ENCODE results near the gene ZC3H14.

ZC3H14 gene

GRCh38 chr14:88551980-88552431 lies 10.8 kb upstream of the ZC3H14 start:
- DNase-seq (ENCODE audit: low read depth in 2 of 2) = peak; percentile 32 to 38
- peak overlapping the region; percentile 73 to 82 for H3K4me3 ChIP-seq (replicated peaks in 1 of 2; ENCODE audit: low read depth in 2 of 2, low read length in 2 of 2)
- TF ChIP-seq CTCF (IDR thresholded peaks at IDR 0.05; ENCODE audit: low read depth, low read length) = no peak

DNA sequence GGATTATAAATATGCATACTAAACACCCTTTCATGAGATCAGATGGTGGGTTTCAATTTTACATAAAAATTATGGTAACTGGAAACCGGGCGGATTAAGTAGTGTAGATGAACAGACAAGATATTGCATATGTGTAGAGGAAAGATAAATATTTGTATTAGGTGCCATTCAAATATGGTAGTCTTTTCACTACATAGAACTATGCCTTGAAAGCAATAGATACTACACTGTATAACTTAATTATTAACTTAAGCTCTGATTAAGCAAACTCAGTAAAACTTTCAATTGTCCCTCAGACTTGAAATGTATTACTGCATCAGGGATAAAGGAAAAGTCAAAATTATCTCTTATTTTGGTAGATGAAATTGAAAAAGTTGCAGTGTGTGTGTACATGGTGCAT lies 10.0 kb upstream of the ZC3H14 start:
- TF ChIP-seq CTCF (IDR thresholded peaks at IDR 0.05; ENCODE audit: low read depth, low read length) = no peak
- DNase-seq (ENCODE audit: low read depth in 2 of 2) = no peak
- peak overlapping the region in 1 of 2 donors; percentile 73 for H3K4me3 ChIP-seq (replicated peaks in 1 of 2; ENCODE audit: low read depth in 2 of 2, low read length in 2 of 2)

- peak overlapping the region; percentile 63 to 73 for H3K4me3 ChIP-seq (replicated peaks in 1 of 2; ENCODE audit: low read depth in 2 of 2, low read length in 2 of 2)
- DNase-seq (ENCODE audit: low read depth in 2 of 2) = peak; percentile 28 to 36
- no peak for TF ChIP-seq CTCF (IDR thresholded peaks at IDR 0.05; ENCODE audit: low read depth, low read length)
These were observed 8.9 kb upstream of the ZC3H14 start for GRCh38 chr14:88553886-88554456.

DNA sequence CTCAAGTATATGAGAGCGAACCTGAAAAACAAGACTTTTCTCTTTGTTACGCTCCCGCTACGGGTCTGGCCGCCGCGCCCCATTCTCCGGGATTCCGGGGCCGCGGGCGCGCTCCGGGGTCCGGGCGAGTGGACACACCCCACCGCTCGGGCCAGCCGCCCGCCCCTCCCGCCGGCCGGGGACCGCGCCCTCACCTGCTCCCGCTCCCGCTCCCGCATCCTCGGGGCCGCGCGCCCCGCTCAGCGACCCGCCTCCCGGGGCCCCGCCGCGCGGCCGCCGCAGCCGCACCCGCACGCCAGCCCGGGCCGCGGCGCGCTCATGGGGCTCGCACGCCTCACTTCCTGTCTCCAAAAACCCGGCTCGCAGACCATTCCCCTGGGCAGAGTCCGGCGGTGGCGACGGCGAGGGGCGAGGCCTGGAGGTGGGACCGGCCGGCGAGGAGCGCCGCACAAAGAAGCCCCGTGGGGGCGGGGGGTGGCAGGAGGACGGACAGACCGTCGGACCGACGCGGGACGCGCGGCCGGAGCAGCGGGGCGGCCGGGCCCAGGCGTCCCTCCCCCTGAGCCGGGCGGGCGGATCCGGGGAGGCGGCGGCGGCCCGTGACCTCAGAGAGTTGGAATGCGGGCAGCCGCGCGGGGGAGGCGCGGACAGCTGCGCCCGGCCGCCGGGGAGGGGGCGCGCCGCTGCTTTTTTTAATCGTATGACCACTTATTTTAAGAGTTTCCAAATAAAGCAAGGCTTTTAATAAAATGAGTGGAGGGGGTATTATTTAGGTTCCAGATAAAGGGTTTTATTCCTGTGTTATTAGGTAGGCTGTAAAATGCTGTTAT lies 8.2 kb upstream of the ZC3H14 start, which contains the start of gene PTPN21:
TSS of gene PTPN21 (minus strand) at position 551 of the 830 bp plus-strand sequence. CDS start 4,590 bp downstream, outside the sequence.
- H3K4me3 ChIP-seq (replicated peaks in 1 of 2; ENCODE audit: low read depth in 2 of 2, low read length in 2 of 2) = peak within 1 kb of the TSS; percentile 63 to 73
- TF ChIP-seq CTCF (IDR thresholded peaks at IDR 0.05; ENCODE audit: low read depth, low read length) = no peak
- DNase-seq (ENCODE audit: low read depth in 2 of 2) = peak; percentile 75 to 79

DNA sequence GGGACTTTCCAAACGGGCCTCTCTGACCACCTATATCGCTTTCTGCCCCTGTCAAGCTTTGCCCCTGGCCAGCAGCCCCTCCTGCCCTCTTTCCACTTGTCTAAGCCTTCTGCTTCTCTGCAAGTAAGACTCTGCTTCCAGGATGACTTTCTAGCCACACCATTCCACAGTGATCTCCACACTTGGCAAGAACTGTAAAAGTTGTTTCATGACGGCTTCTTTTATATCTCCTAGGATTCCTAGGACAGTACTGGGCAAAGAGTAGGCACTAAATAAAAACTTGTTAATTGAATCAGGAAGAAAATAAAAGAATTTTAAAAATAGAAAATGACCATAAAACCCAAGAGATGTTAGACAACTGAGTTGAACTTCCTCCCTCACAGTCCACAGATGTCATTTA lies 6.3 kb upstream of the ZC3H14 start:
- DNase-seq (ENCODE audit: low read depth in 2 of 2) = no peak
- no peak for TF ChIP-seq CTCF (IDR thresholded peaks at IDR 0.05; ENCODE audit: low read depth, low read length)
- no peak overlapping the region for H3K4me3 ChIP-seq (replicated peaks in 1 of 2; ENCODE audit: low read depth in 2 of 2, low read length in 2 of 2)

GRCh38 chr14:88559852-88560251 lies 3.0 kb upstream of the ZC3H14 start:
- DNase-seq (ENCODE audit: low read depth in 2 of 2) = peak; percentile 73 to 78
- peak; percentile 53 for TF ChIP-seq CTCF (IDR thresholded peaks at IDR 0.05; ENCODE audit: low read depth, low read length)
- no peak overlapping the region for H3K4me3 ChIP-seq (replicated peaks in 1 of 2; ENCODE audit: low read depth in 2 of 2, low read length in 2 of 2)

Measured in cardiac fibroblast (primary cell).